ENCODE measurements around the gene TMEM163. TPM values are rescaled to one million over a fixed set of nuclear protein-coding genes. Genes with fewer than 3 reads are reported as not detected.

TMEM163 gene
- total RNA-seq, 1 donor from 2014 or later, result 0.95 TPM

DNA sequence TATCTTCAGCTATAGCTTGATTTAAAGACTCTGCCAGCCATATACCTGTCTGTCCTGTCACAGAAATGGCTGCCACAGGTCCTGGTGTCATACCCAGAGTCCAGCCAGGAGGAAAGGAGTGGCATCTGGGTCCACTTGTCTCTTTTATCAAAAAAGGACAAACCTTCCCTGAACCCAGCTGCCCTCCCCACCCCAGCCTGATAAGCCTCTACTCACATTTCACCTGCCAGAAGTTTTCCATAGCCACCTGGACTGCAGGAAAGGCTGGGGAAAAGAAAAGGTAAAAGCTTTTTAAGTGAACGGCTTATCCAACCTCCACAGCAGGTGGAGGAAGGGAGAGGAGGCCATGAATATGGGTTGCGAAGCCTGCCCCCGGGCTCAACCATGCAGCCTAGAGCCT, 32.8 kb downstream of the TMEM163 start:
- Histone ChIP-seq H3K9me3 (ENCODE audit: low read depth) (no peaks in the 10 kb centered on the region), H3K27me3 (no peaks in the 10 kb centered on the region), H3F3A (ENCODE audit: low read depth) (no peaks in the 10 kb centered on the region), H3K4me3 (no peak overlapping the region), H3K9ac (no peak overlapping the region), H3K36me3 (no peaks in the 10 kb centered on the region), H3K4me2 (no peak overlapping the region), H4K20me1 (ENCODE audit: low read depth) (no peaks in the 10 kb centered on the region), H2AFZ (replicated peaks) (no peak overlapping the region), H3K27ac (no peak overlapping the region), H3K79me2 (ENCODE audit: low read depth) (no peaks in the 10 kb centered on the region), H3K4me1 (no peaks in the 10 kb centered on the region)
- no peaks in the 10 kb centered on the region for H3K4me1 Mint-ChIP-seq
- H3K36me3 Mint-ChIP-seq, result no peaks in the 10 kb centered on the region
- peaks cover 2% of the 10 kb centered on the region for H3K9me3 Mint-ChIP-seq
- H3K4me3 Mint-ChIP-seq, result no peak overlapping the region
- TF ChIP-seq EZH2phosphoT487 (IDR thresholded peaks at IDR 0.05) (no peak), EZH2 (IDR thresholded peaks at IDR 0.05) (no peak)
- TF ChIP-seq, protein P1, sequence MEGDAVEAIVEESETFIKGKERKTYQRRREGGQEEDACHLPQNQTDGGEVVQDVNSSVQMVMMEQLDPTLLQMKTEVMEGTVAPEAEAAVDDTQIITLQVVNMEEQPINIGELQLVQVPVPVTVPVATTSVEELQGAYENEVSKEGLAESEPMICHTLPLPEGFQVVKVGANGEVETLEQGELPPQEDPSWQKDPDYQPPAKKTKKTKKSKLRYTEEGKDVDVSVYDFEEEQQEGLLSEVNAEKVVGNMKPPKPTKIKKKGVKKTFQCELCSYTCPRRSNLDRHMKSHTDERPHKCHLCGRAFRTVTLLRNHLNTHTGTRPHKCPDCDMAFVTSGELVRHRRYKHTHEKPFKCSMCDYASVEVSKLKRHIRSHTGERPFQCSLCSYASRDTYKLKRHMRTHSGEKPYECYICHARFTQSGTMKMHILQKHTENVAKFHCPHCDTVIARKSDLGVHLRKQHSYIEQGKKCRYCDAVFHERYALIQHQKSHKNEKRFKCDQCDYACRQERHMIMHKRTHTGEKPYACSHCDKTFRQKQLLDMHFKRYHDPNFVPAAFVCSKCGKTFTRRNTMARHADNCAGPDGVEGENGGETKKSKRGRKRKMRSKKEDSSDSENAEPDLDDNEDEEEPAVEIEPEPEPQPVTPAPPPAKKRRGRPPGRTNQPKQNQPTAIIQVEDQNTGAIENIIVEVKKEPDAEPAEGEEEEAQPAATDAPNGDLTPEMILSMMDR (IDR thresholded peaks at IDR 0.05), result no peak
- no peak overlapping the region for H3K27ac Mint-ChIP-seq
- no peak for DNase-seq (ENCODE audit: low spot score)
- no peaks in the 10 kb centered on the region for H3K27me3 Mint-ChIP-seq (ENCODE audit: insufficient read depth, low read depth)

DNA sequence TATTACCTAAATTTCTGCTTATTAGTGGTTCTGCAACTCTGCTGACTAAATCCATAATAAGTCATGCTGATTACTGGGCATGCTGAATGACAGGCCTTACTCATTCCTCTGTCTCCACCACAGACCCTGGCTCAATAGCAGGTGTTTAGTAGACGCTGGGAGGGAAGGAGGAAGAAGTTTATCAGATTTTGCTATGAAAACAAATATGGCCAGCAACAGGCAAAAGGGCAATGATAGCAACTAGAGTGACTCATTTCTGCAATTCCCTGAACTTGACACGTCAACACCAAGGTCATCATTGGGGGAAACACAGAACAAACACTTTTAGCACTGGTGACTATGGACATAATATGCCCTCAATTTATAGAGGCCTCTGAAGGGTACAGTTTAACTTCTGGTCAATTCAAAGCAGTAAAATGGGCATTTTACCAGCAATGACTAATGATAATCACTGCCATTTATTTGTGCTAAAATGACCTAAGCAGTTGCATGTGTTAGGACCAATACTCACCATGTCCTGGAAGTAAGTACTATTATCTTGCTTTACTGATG, 35.2 kb downstream of the TMEM163 start:
- Histone ChIP-seq H4K20me1 (ENCODE audit: low read depth) (no peaks in the 10 kb centered on the region), H2AFZ (replicated peaks) (no peak overlapping the region), H3K79me2 (ENCODE audit: low read depth) (no peaks in the 10 kb centered on the region), H3K4me1 (no peaks in the 10 kb centered on the region), H3K36me3 (no peaks in the 10 kb centered on the region), H3K27ac (no peak overlapping the region), H3K9ac (no peak overlapping the region), H3F3A (ENCODE audit: low read depth) (no peaks in the 10 kb centered on the region), H3K9me3 (ENCODE audit: low read depth) (no peaks in the 10 kb centered on the region), H3K4me3 (no peak overlapping the region), H3K27me3 (no peaks in the 10 kb centered on the region), H3K4me2 (no peak overlapping the region)
- H3K4me3 Mint-ChIP-seq, result no peak overlapping the region
- H3K9me3 Mint-ChIP-seq, result peaks cover 2% of the 10 kb centered on the region
- H3K36me3 Mint-ChIP-seq, result no peaks in the 10 kb centered on the region
- H3K27me3 Mint-ChIP-seq (ENCODE audit: insufficient read depth, low read depth), result no peaks in the 10 kb centered on the region
- TF ChIP-seq, protein P1 (IDR thresholded peaks at IDR 0.05), result no peak
- TF ChIP-seq EZH2phosphoT487 (IDR thresholded peaks at IDR 0.05) (no peak), EZH2 (IDR thresholded peaks at IDR 0.05) (no peak)
- H3K4me1 Mint-ChIP-seq, result no peaks in the 10 kb centered on the region
- no peak overlapping the region for H3K27ac Mint-ChIP-seq
- DNase-seq (ENCODE audit: low spot score), result no peak

DNA sequence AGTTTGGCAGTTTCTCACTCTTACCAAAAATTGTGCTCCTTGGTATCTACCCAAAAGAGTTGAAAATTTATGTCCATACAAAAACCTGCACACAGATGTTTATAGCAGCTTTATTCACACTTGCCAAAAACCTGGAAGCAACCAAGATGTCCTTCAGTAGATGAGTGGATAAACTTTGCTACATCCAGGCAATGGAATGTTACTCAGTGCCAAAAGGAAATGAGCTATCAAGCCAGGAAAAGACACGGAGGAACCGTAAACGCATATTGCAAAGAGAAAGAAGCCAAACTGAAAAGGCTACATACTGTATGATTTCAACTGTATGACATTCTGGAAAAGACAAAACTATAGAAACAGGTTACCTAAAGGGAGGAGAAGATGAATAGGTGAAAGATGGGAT, 36.1 kb downstream of the TMEM163 start:
- Mint-ChIP-seq H3K36me3 (no peaks in the 10 kb centered on the region), H3K27me3 (ENCODE audit: insufficient read depth, low read depth) (no peaks in the 10 kb centered on the region), H3K27ac (no peak overlapping the region), H3K4me1 (no peaks in the 10 kb centered on the region), H3K9me3 (peaks cover 2% of the 10 kb centered on the region), H3K4me3 (no peak overlapping the region)
- H3K27ac ChIP-seq, result no peak overlapping the region
- no peaks in the 10 kb centered on the region for H3K27me3 ChIP-seq
- H2AFZ ChIP-seq (replicated peaks), result no peak overlapping the region
- no peaks in the 10 kb centered on the region for H3K36me3 ChIP-seq
- H3K4me2 ChIP-seq, result no peak overlapping the region
- H4K20me1 ChIP-seq (ENCODE audit: low read depth), result no peaks in the 10 kb centered on the region
- no peaks in the 10 kb centered on the region for H3K79me2 ChIP-seq (ENCODE audit: low read depth)
- H3K9ac ChIP-seq, result no peak overlapping the region
- no peaks in the 10 kb centered on the region for H3K4me1 ChIP-seq
- no peak for DNase-seq (ENCODE audit: low spot score)
- no peaks in the 10 kb centered on the region for H3K9me3 ChIP-seq (ENCODE audit: low read depth)
- H3K4me3 ChIP-seq, result no peak overlapping the region
- TF ChIP-seq, protein P1 (IDR thresholded peaks at IDR 0.05), result no peak
- TF ChIP-seq EZH2phosphoT487 (IDR thresholded peaks at IDR 0.05), result no peak
- TF ChIP-seq EZH2 (IDR thresholded peaks at IDR 0.05), result no peak
- no peaks in the 10 kb centered on the region for H3F3A ChIP-seq (ENCODE audit: low read depth)

Data from neural progenitor cell (in vitro differentiated cells).